ENCODE data around the gene AVPR2. TPM values are rescaled to one million over a fixed set of nuclear protein-coding genes. Genes with fewer than 3 reads are reported as not detected.

AVPR2 gene
- polyA plus RNA-seq, 1 experiment: not detected

DNA sequence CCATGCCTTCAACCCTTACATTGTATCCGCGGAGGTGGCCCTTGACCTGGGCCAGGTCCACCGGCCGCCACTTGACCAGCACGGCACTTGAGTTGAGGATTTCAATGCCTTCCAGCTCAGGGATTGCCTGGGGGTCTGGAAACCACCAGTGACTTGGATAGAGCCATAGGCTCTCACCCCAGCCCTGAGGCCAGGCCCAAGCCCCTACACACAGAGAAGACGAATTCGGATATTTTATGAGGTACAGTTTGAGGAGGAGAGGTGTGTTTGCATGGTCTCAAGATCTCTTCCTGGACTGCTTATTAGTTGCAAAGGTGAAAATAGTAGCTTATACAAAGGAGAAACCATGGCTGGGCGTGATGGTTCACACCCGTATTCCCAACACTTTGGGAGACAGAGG is 38.8 kb upstream of the AVPR2 start:
- no peak overlapping the region for H3K4me3 ChIP-seq (ENCODE audit: low read depth, low read length)
- DNase-seq (ENCODE audit: low read depth, low spot score): no peak
- TF ChIP-seq, protein P1, sequence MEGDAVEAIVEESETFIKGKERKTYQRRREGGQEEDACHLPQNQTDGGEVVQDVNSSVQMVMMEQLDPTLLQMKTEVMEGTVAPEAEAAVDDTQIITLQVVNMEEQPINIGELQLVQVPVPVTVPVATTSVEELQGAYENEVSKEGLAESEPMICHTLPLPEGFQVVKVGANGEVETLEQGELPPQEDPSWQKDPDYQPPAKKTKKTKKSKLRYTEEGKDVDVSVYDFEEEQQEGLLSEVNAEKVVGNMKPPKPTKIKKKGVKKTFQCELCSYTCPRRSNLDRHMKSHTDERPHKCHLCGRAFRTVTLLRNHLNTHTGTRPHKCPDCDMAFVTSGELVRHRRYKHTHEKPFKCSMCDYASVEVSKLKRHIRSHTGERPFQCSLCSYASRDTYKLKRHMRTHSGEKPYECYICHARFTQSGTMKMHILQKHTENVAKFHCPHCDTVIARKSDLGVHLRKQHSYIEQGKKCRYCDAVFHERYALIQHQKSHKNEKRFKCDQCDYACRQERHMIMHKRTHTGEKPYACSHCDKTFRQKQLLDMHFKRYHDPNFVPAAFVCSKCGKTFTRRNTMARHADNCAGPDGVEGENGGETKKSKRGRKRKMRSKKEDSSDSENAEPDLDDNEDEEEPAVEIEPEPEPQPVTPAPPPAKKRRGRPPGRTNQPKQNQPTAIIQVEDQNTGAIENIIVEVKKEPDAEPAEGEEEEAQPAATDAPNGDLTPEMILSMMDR (IDR thresholded peaks at IDR 0.05; ENCODE audit: low read depth, low read length): no peak
- H3K9me3 ChIP-seq (ENCODE audit: control insufficient read depth, insufficient read depth, low read length): no peaks in the 10 kb centered on the region
- H3K27me3 ChIP-seq (ENCODE audit: control insufficient read depth, insufficient read depth, low read length): peaks cover 5% of the 10 kb centered on the region
- ChIA-PET CTCF (no interaction called here), POLR2A (no interaction called here)
- no peak overlapping the region for H3K27ac ChIP-seq (ENCODE audit: low read depth, low read length)

DNA sequence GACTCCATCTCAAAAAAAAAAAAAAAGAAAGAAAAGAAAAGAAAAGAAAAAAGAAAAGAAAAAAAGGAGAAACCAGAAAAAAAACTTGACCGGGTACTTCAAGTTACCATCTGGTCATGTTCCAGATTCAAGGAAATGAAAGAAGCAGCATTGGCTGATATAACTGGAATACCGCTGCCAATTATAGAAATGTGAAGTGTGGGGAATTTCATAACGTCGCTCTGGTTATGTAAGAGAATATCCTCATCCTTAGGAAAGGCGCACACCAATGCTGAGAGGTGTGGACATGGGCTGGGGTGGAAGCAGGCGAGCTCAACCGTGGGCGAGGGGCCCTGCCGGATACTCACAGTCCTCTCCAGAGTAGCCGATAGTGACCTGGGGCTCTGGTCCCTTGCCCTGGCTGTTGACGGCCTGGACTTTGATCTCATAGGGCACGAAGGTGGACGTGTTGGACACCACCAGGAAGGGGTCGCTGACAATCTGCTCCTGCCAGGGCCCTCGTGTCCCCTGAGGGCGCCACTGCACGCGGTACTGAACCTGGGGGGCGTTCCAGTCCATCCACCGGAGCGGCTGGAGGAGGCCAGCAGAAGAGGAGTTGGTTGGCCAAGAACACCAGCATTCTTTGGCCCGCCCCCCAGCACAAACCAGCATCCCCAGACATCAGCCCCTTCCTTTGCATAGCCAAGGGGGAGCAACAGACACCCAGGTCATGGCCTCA is 38.0 kb upstream of the AVPR2 start:
- H3K27me3 ChIP-seq (ENCODE audit: control insufficient read depth, insufficient read depth, low read length): peaks cover 2% of the 10 kb centered on the region
- CTCF ChIA-PET: no interaction called here
- no peaks in the 10 kb centered on the region for H3K9me3 ChIP-seq (ENCODE audit: control insufficient read depth, insufficient read depth, low read length)

DNA sequence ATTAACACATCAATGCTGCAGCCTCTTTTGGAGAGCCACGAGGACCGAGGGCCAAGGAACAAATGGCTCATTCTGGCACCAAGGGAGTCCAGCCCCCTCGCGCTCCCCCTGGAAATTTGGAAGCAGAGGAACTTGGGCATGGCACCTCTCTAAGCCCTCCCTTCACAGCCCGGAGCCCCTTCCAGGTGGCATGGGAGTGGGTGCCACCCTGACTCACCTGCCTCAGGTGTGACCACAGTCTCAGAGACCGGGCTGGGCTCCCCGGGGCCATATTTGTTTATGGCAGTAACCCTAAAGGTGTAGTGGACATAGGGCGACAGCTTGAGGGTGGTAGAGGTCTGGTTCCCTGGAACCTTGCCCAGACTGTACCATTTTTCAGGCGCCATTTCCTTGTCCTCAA is 37.3 kb upstream of the AVPR2 start:
- TF ChIP-seq, protein P1 (IDR thresholded peaks at IDR 0.05; ENCODE audit: low read depth, low read length): no peak
- no peak overlapping the region for H3K27ac ChIP-seq (ENCODE audit: low read depth, low read length)
- peaks cover 2% of the 10 kb centered on the region for H3K27me3 ChIP-seq (ENCODE audit: control insufficient read depth, insufficient read depth, low read length)
- CTCF ChIA-PET: no interaction called here
- POLR2A ChIA-PET: no interaction called here
- DNase-seq (ENCODE audit: low read depth, low spot score): no peak
- no peak overlapping the region for H3K4me3 ChIP-seq (ENCODE audit: low read depth, low read length)
- no peaks in the 10 kb centered on the region for H3K9me3 ChIP-seq (ENCODE audit: control insufficient read depth, insufficient read depth, low read length)

More for the DNA sequence above, 38.0 kb upstream of the AVPR2 start:
- TF ChIP-seq, protein P1 (IDR thresholded peaks at IDR 0.05; ENCODE audit: low read depth, low read length): no peak
- H3K4me3 ChIP-seq (ENCODE audit: low read depth, low read length): no peak overlapping the region
- H3K27ac ChIP-seq (ENCODE audit: low read depth, low read length): no peak overlapping the region
- DNase-seq (ENCODE audit: low read depth, low spot score): no peak
- POLR2A ChIA-PET: no interaction called here

- Histone ChIP-seq H3K27me3 (ENCODE audit: control insufficient read depth, insufficient read depth, low read length) (peaks cover 2% of the 10 kb centered on the region), H3K4me3 (ENCODE audit: low read depth, low read length) (no peak overlapping the region), H3K27ac (ENCODE audit: low read depth, low read length) (no peak overlapping the region), H3K9me3 (ENCODE audit: control insufficient read depth, insufficient read depth, low read length) (no peaks in the 10 kb centered on the region)
- ChIA-PET CTCF (no interaction called here), POLR2A (no interaction called here)
- no peak for DNase-seq (ENCODE audit: low read depth, low spot score)
- TF ChIP-seq, protein P1 (IDR thresholded peaks at IDR 0.05; ENCODE audit: low read depth, low read length): no peak
Measured at GRCh38 chrX:153867671-153868070, 36.8 kb upstream of the AVPR2 start.

DNA sequence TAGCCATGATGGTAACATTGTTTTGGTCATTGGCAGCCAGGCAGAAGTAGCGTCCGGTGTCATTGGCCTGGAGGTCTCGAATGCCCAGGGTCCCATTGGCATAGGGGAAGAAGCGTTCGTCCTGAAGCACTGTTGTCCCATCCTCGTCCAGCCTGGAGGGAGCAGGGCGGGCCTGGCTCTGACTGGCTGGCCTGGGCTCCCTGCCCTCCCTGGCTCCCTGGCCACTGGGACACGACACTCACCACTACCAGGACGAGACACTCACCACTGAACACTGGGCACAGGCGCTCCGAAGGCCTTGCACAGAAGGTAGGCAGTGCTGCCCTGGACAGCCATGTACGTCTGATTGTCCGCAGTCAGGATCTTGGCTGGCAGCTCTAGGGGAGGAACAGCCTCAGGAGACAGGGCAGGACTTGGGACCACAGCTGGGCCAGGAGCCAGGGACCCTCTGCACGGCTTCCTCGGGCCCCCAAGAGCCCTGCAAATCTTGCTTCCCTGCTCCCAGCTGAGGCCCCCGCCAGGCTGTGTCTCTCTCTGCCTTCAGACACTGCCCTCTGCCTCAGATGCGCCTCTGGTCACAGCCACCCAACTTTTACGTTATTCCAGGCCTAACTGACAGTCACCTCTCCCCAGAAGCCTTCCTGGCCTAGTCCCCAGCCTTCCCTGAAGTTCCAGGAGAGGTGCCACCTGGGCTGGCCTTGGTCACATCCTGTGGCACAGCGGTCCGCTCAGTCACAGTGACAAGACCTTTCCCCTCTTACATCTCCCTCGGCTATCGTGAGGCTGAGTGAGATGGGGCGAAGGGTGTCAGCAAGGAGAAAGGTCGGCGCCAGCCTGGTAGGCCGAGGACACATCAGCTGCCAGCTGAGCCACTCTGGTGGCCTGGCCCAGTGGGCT is 35.6 kb upstream of the AVPR2 start:
- H3K9me3 ChIP-seq (ENCODE audit: control insufficient read depth, insufficient read depth, low read length): no peaks in the 10 kb centered on the region
- peaks cover 2% of the 10 kb centered on the region for H3K27me3 ChIP-seq (ENCODE audit: control insufficient read depth, insufficient read depth, low read length)
- POLR2A ChIA-PET: no interaction called here
- TF ChIP-seq, protein P1 (IDR thresholded peaks at IDR 0.05; ENCODE audit: low read depth, low read length): no peak
- DNase-seq (ENCODE audit: low read depth, low spot score): no peak
- CTCF ChIA-PET: no interaction called here
- no peak overlapping the region for H3K4me3 ChIP-seq (ENCODE audit: low read depth, low read length)
- no peak overlapping the region for H3K27ac ChIP-seq (ENCODE audit: low read depth, low read length)

All from AG04450 (cell line).